ENCODE results near the gene RNU1-1.
"Not testable (repeated sequence)": the region's sequence is repeated elsewhere in the genome, so short reads cannot be mapped to it uniquely, and the experiment has no call there.

RNU1-1 gene

GRCh38 chr1:16491056-16491675 is 22.9 kb downstream of the RNU1-1 start:
- in situ Hi-C loops (cut with HindIII; ENCODE audit: low sequenced_read_pairs): no loop called here
- no peak for TF ChIP-seq CTCF (IDR thresholded peaks at IDR 0.05; ENCODE audit: low read depth, low read length, missing control alignments)
- no peak for DNase-seq (ENCODE audit: low read depth)
- no peak overlapping the region for H3K4me3 ChIP-seq (ENCODE audit: low read depth, low read length)

GRCh38 chr1:16489195-16489880 is 24.7 kb downstream of the RNU1-1 start:
- H3K4me3 ChIP-seq (ENCODE audit: low read depth, low read length); in situ Hi-C loops (cut with HindIII; ENCODE audit: low sequenced_read_pairs); DNase-seq (ENCODE audit: low read depth): not testable (repeated sequence)

GRCh38 chr1:16487011-16487410 is 27.1 kb downstream of the RNU1-1 start:
- DNase-seq (ENCODE audit: low read depth); H3K4me3 ChIP-seq (ENCODE audit: low read depth, low read length); in situ Hi-C loops (cut with HindIII; ENCODE audit: low sequenced_read_pairs): not testable (repeated sequence)

GRCh38 chr1:16486316-16486715 is 27.8 kb downstream of the RNU1-1 start:
- H3K4me3 ChIP-seq (ENCODE audit: low read depth, low read length); in situ Hi-C loops (cut with HindIII; ENCODE audit: low sequenced_read_pairs); DNase-seq (ENCODE audit: low read depth): not testable (repeated sequence)

GRCh38 chr1:16484931-16485330 is 29.2 kb downstream of the RNU1-1 start:
- H3K4me3 ChIP-seq (ENCODE audit: low read depth, low read length): no peak overlapping the region
- TF ChIP-seq CTCF (IDR thresholded peaks at IDR 0.05; ENCODE audit: low read depth, low read length, missing control alignments): no peak
- in situ Hi-C loops (cut with HindIII; ENCODE audit: low sequenced_read_pairs): no loop called here
- no peak for DNase-seq (ENCODE audit: low read depth)

- DNase-seq (ENCODE audit: low read depth): no peak
- in situ Hi-C loops (cut with HindIII; ENCODE audit: low sequenced_read_pairs): no loop called here
- no peak for TF ChIP-seq CTCF (IDR thresholded peaks at IDR 0.05; ENCODE audit: low read depth, low read length, missing control alignments)
- H3K4me3 ChIP-seq (ENCODE audit: low read depth, low read length): no peak overlapping the region
These were observed 29.6 kb downstream of the RNU1-1 start for GRCh38 chr1:16484501-16484835.

GRCh38 chr1:16483639-16484500 is 30.2 kb downstream of the RNU1-1 start:
- in situ Hi-C loops (cut with HindIII; ENCODE audit: low sequenced_read_pairs); H3K4me3 ChIP-seq (ENCODE audit: low read depth, low read length); DNase-seq (ENCODE audit: low read depth): not testable (repeated sequence)

- in situ Hi-C loops (cut with HindIII; ENCODE audit: low sequenced_read_pairs); DNase-seq (ENCODE audit: low read depth); H3K4me3 ChIP-seq (ENCODE audit: low read depth, low read length): not testable (repeated sequence)
These were observed 30.9 kb downstream of the RNU1-1 start for GRCh38 chr1:16483146-16483545.

GRCh38 chr1:16478091-16478490 is 36.0 kb downstream of the RNU1-1 start:
- DNase-seq (ENCODE audit: low read depth): no peak
- no peak for TF ChIP-seq CTCF (IDR thresholded peaks at IDR 0.05; ENCODE audit: low read depth, low read length, missing control alignments)
- H3K4me3 ChIP-seq (ENCODE audit: low read depth, low read length): no peak overlapping the region
- in situ Hi-C loops (cut with HindIII; ENCODE audit: low sequenced_read_pairs): no loop called here

- DNase-seq (ENCODE audit: low read depth); in situ Hi-C loops (cut with HindIII; ENCODE audit: low sequenced_read_pairs): not testable (repeated sequence)
These were observed 38.0 kb downstream of the RNU1-1 start for GRCh38 chr1:16475771-16476770.

GRCh38 chr1:16474891-16475290 is 39.2 kb downstream of the RNU1-1 start:
- DNase-seq (ENCODE audit: low read depth); H3K4me3 ChIP-seq (ENCODE audit: low read depth, low read length); in situ Hi-C loops (cut with HindIII; ENCODE audit: low sequenced_read_pairs): not testable (repeated sequence)

More at GRCh38 chr1:16475771-16476770, 38.0 kb downstream of the RNU1-1 start:
- H3K4me3 ChIP-seq (ENCODE audit: low read depth, low read length): not testable (repeated sequence)

Data from astrocyte of the cerebellum (primary cell).